DMS153 treated with DMSO at 0.1 percent for 48 hours (cell line): ENCODE results near the gene FGF23.

Source experiments
- DNase-seq: peaks from one replicate; lab custom pipeline; 2025; ENCODE audit not compliant: unreplicated experiment; lab: John Stamatoyannopoulos, UW

FGF23 gene

GRCh38 chr12:4386801-4387200 lies 7.3 kb upstream of the FGF23 start:
- no peak for DNase-seq

- DNase-seq: no peak
Measured at GRCh38 chr12:4383304-4383865, 3.9 kb upstream of the FGF23 start.

GRCh38 chr12:4380332-4380731 lies 820 bp upstream of the FGF23 start:
- no peak for DNase-seq

GRCh38 chr12:4378772-4379171 lies 740 bp downstream of the FGF23 start:
- no peak for DNase-seq

- no peak for DNase-seq
Measured at GRCh38 chr12:4375449-4375848, 4.1 kb downstream of the FGF23 start.

GRCh38 chr12:4372653-4373052 lies 6.9 kb downstream of the FGF23 start:
- no peak for DNase-seq

- DNase-seq: no peak
Measured at GRCh38 chr12:4370265-4370664, 9.2 kb downstream of the FGF23 start.

- no peak for DNase-seq
Measured at GRCh38 chr12:4369548-4369947, 10.0 kb downstream of the FGF23 start.

- DNase-seq: no peak
Measured at GRCh38 chr12:4366090-4366489, 13.4 kb downstream of the FGF23 start.

GRCh38 chr12:4356041-4356327 lies 23.5 kb downstream of the FGF23 start:
- no peak for DNase-seq

- no peak for DNase-seq
Measured at GRCh38 chr12:4355156-4356040, 24.1 kb downstream of the FGF23 start.

GRCh38 chr12:4353785-4354208 lies 25.7 kb downstream of the FGF23 start:
- DNase-seq: no peak

GRCh38 chr12:4346931-4347330 lies 32.6 kb downstream of the FGF23 start:
- no peak for DNase-seq

- no peak for DNase-seq
Measured at GRCh38 chr12:4331842-4332241, 47.7 kb downstream of the FGF23 start.

GRCh38 chr12:4331221-4331620 lies 48.3 kb downstream of the FGF23 start:
- DNase-seq: no peak

GRCh38 chr12:4330203-4330602 lies 49.3 kb downstream of the FGF23 start:
- DNase-seq: no peak

- no peak for DNase-seq
Measured at GRCh38 chr12:4327293-4327692, 52.2 kb downstream of the FGF23 start.

GRCh38 chr12:4325966-4326365 lies 53.5 kb downstream of the FGF23 start:
- DNase-seq: no peak

GRCh38 chr12:4324366-4324765 lies 55.1 kb downstream of the FGF23 start:
- DNase-seq: no peak

- DNase-seq: no peak
Measured at GRCh38 chr12:4323396-4323795, 56.1 kb downstream of the FGF23 start.

- no peak for DNase-seq
Measured at GRCh38 chr12:4322726-4323125, 56.8 kb downstream of the FGF23 start.

GRCh38 chr12:4320853-4321701 lies 58.4 kb downstream of the FGF23 start, which contains the start of gene TIGAR:
Gene TIGAR, plus strand, starts transcription at chr12:4321213. Its CDS starts 59 bp downstream, at chr12:4321272.
- peak; percentile 87 for DNase-seq
